Ishikawa (cell line): ENCODE data around the gene MSX1.

Experiments
- CEBPB ChIP-seq: IDR thresholded peaks from 2 replicates; pipeline ENCODE4 v1.6.1; 2012
- CREB1 ChIP-seq: IDR thresholded peaks from 2 replicates; pipeline ENCODE4 v1.6.1; 2012; ENCODE audit warnings: low read depth
- EGR1 ChIP-seq: IDR thresholded peaks from 2 replicates; pipeline ENCODE4 v1.6.1; 2012
- EP300 ChIP-seq: IDR thresholded peaks from 2 replicates; pipeline ENCODE4 v1.6.1; 2012; ENCODE audit warnings: borderline replicate concordance
- FOXM1 ChIP-seq: IDR thresholded peaks from 2 replicates; pipeline ENCODE4 v1.6.1; 2012; ENCODE audit warnings: low read depth, borderline replicate concordance
- NFIC ChIP-seq: IDR thresholded peaks from 2 replicates; pipeline ENCODE4 v1.6.1; 2012
- RAD21 ChIP-seq: IDR thresholded peaks from 2 replicates; pipeline ENCODE4 v1.6.1; 2012; ENCODE audit warnings: low read depth
- TAF1 ChIP-seq: IDR thresholded peaks from 2 replicates; pipeline ENCODE4 v1.6.1; 2012; ENCODE audit warnings: low read depth, mild to moderate bottlenecking
- TCF12 ChIP-seq: IDR thresholded peaks from 2 replicates; pipeline ENCODE4 v1.6.1; 2012; ENCODE audit warnings: low read depth
- TEAD4 ChIP-seq: IDR thresholded peaks from 2 replicates; pipeline ENCODE4 v1.6.1; 2012
- YY1 ChIP-seq: IDR thresholded peaks from 2 replicates; pipeline ENCODE4 v1.6.1; 2012; ENCODE audit warnings: low read depth
- ZBTB7A ChIP-seq: IDR thresholded peaks from 2 replicates; pipeline ENCODE4 v1.6.1; 2012; ENCODE audit warnings: low read depth
- TF ChIP-seq, protein P1 (sequence below): IDR thresholded peaks from 2 replicates; pipeline ENCODE4 v1.6.1; 2012
- TF ChIP-seq, protein P2 (sequence below): IDR thresholded peaks from 2 replicates; pipeline ENCODE4 v1.6.1; 2012
- TF ChIP-seq, protein P3 (sequence below): IDR thresholded peaks from 2 replicates; pipeline ENCODE4 v1.6.1; 2012; ENCODE audit warnings: low read depth, mild to moderate bottlenecking

MSX1 gene

GRCh38 chr4:4818415-4819212 lies 40.9 kb upstream of the MSX1 start:
- TF ChIP-seq ZBTB7A: no peak

DNA sequence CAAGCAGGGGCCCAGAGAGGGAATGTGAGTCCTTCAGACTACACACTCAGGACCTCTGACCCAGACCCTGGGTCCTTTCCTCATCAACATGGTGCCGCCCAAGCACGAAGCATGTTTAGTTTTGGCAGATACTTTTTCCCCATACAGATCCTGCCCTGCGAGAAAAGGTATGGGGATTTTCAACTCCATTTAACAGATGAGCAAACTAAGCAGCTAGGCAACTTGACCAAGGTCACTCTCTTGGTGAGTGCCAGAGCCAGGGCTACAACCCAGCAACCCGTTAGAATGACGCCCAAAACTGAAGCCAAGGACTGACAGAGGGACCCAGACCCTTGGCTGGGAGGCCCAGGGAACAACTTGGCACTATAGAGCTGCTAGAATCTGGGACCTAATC lies 40.3 kb upstream of the MSX1 start:
- TF ChIP-seq YY1 (no peak), ZBTB7A (no peak), TAF1 (no peak), NFIC (no peak), RAD21 (no peak)

GRCh38 chr4:4820261-4820660 lies 39.2 kb upstream of the MSX1 start:
- TF ChIP-seq FOXM1 (no peak), RAD21 (no peak), NFIC (no peak), TAF1 (no peak), TCF12 (no peak), ZBTB7A (no peak), YY1 (no peak), EGR1 (no peak), CREB1 (no peak), CEBPB (no peak), EP300 (no peak), TEAD4 (no peak)
- TF ChIP-seq, protein P1, sequence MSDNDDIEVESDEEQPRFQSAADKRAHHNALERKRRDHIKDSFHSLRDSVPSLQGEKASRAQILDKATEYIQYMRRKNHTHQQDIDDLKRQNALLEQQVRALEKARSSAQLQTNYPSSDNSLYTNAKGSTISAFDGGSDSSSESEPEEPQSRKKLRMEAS: no peak
- TF ChIP-seq, protein P2, sequence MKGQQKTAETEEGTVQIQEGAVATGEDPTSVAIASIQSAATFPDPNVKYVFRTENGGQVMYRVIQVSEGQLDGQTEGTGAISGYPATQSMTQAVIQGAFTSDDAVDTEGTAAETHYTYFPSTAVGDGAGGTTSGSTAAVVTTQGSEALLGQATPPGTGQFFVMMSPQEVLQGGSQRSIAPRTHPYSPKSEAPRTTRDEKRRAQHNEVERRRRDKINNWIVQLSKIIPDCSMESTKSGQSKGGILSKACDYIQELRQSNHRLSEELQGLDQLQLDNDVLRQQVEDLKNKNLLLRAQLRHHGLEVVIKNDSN: no peak
- TF ChIP-seq, protein P3, sequence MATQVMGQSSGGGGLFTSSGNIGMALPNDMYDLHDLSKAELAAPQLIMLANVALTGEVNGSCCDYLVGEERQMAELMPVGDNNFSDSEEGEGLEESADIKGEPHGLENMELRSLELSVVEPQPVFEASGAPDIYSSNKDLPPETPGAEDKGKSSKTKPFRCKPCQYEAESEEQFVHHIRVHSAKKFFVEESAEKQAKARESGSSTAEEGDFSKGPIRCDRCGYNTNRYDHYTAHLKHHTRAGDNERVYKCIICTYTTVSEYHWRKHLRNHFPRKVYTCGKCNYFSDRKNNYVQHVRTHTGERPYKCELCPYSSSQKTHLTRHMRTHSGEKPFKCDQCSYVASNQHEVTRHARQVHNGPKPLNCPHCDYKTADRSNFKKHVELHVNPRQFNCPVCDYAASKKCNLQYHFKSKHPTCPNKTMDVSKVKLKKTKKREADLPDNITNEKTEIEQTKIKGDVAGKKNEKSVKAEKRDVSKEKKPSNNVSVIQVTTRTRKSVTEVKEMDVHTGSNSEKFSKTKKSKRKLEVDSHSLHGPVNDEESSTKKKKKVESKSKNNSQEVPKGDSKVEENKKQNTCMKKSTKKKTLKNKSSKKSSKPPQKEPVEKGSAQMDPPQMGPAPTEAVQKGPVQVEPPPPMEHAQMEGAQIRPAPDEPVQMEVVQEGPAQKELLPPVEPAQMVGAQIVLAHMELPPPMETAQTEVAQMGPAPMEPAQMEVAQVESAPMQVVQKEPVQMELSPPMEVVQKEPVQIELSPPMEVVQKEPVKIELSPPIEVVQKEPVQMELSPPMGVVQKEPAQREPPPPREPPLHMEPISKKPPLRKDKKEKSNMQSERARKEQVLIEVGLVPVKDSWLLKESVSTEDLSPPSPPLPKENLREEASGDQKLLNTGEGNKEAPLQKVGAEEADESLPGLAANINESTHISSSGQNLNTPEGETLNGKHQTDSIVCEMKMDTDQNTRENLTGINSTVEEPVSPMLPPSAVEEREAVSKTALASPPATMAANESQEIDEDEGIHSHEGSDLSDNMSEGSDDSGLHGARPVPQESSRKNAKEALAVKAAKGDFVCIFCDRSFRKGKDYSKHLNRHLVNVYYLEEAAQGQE: no peak

DNA sequence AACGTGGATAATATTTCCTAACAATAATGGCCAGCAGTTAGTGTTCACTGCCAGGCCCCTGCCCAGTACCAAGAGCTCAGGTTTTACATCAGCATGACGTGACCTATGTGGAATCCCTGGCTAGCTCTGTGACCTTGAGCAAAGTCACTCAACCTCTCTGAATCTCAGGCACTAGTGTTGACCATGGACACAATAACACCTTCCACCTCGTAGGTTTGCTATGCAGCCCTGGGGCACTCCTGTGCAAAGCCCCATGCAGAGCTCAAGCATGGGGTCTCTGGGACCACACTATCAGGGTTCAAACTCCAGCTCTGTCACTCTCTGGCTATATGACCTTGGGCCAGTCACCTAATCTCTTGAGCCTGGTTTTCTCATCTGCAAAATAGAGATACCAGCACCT lies 38.7 kb upstream of the MSX1 start:
- TF ChIP-seq CEBPB (no peak), CREB1 (no peak), ZBTB7A (no peak)
- TF ChIP-seq, protein P3: no peak

DNA sequence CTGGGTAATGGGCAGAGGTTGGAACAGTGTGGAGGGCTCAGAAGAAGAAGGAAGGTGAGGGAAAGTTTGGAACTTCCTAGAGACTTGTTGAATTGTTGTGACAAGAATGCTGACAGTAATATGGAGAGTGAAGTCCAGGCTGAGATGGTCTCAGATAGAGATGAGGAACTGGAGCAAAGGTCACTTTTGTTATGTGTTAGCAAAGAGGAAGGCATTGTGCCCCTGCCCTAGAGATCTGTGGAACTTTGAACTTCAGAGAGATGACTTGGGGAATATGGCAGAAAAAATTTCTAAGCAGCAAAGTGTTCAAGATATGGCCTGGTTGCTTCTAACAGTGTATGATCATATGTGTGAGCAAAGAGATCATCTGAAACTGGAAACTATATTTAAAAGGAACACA lies 37.9 kb upstream of the MSX1 start:
- TF ChIP-seq, protein P2: no peak
- TF ChIP-seq CREB1 (no peak), NFIC (no peak), TEAD4 (no peak), EGR1 (no peak)
- TF ChIP-seq, protein P3: no peak
